ENCODE data around the gene AUP1.

Gene AUP1

DNA sequence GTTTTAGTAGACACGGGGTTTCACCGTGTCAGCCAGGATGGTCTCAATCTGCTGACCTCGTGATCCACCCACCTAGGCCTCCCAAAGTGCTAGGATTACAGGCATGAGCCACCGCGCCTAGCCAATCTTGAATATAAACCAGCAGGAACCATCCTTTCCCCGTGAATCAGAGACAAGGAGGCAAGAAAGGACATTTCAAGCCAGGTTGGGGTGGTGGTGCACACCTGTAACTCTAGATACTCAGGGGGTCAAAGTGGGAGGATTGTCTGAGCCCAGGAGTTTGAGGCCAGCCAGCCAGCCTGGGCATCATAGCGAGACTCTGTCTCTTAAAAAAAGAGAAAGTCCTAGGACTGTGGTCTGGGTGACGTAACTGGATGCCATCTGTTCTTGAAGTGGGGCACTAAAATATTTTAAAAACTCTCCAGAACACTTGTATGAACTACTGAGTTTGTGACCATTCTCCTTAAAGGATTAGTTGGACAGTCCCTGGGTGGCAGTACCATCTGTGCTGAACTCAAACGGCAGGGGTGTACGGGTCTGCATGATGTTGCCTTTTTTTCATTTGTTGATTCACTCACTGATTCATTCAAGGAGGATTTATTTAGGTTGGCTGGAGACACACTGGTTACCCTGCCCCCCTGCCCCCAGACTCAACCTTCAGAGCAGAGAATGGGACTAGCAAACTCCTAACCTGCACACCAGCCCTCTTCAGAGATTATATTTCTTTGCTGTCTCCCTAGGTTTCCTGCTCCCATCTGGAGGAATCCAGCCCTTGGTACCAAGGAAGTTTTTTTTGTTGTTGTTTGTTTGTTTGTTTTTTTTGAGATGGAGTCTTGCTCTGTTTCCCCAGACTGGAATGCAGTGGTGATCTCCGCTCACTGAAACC is 18.2 kb downstream of the AUP1 start:
- H2AFZ ChIP-seq (ENCODE audit: low read depth, low read length): no peak overlapping the region
- peaks cover 6% of the 10 kb centered on the region for H3K4me1 ChIP-seq (ENCODE audit: insufficient read depth, low read length)
- no peaks in the 10 kb centered on the region for H3K36me3 ChIP-seq (ENCODE audit: insufficient read depth, low read length)
- peaks cover 6% of the 10 kb centered on the region for H3K9me3 ChIP-seq (ENCODE audit: low read length)
- H3K4me3 ChIP-seq (ENCODE audit: low read length): no peak overlapping the region
- peaks cover 63% of the 10 kb centered on the region for H3K27me3 ChIP-seq (ENCODE audit: insufficient read depth, low read length)

DNA sequence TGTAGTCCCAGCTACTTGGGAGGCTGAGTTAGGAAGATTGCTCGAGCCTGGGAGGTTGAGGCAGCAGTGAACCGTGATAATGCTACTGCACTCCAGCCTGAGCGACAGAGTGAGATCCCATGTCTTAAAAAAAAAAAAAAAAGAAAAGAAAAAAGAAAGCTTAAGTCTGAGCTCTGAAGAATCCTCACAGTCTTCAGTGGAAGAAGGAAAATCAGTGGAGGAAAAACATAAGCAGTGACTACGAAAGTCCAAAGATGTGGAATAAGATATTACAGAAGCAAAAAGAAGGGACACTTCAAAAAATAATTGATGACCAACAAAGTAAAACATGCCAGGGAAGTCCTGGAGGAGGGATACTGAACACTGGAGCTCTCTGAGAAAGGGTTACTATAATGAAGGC is 19.2 kb downstream of the AUP1 start:
- H3K9me3 ChIP-seq (ENCODE audit: low read length): no peaks in the 10 kb centered on the region
- H3K4me3 ChIP-seq (ENCODE audit: low read length): no peak overlapping the region
- H3K36me3 ChIP-seq (ENCODE audit: insufficient read depth, low read length): peaks cover 7% of the 10 kb centered on the region
- H3K27me3 ChIP-seq (ENCODE audit: insufficient read depth, low read length): peaks cover 53% of the 10 kb centered on the region
- H2AFZ ChIP-seq (ENCODE audit: low read depth, low read length): no peak overlapping the region
- H3K4me1 ChIP-seq (ENCODE audit: insufficient read depth, low read length): peaks cover 10% of the 10 kb centered on the region

DNA sequence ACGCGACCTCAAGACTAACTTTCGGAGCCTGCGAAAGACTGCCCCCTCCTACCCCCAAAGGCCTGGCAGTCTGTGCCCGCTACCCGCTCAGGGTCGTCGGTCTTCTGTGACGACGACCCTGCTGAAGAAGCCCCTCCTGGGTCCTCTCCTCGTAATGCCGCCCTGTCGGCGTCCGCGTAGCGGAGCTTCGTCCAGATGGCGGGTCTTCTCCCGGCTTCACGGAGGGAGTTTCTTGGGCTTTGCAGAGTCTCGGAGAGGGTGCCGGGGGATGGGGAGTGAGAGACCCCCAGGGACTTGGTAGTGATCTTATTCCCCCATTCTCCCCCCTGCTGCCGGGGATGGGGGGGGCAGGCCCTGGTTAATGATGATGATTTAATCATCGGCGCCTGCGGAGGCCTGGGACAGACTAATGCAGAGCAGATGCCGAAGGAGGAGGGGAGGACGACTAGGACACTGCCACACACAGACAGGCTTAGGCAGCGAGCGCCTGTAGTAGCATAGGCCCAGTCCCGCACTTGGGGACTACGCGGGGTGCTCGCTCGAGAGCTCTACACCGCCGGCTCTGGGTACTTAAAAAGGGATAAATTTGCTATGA is 21.5 kb downstream of the AUP1 start:
- peak overlapping the region; percentile 61 for H3K4me3 ChIP-seq (ENCODE audit: low read length)
- H3K4me1 ChIP-seq (ENCODE audit: insufficient read depth, low read length): peaks cover 10% of the 10 kb centered on the region
- no peaks in the 10 kb centered on the region for H3K9me3 ChIP-seq (ENCODE audit: low read length)
- peak overlapping the region; percentile 96 for H2AFZ ChIP-seq (ENCODE audit: low read depth, low read length)
- H3K27me3 ChIP-seq (ENCODE audit: insufficient read depth, low read length): peaks cover 45% of the 10 kb centered on the region
- peaks cover 13% of the 10 kb centered on the region for H3K36me3 ChIP-seq (ENCODE audit: insufficient read depth, low read length)

DNA sequence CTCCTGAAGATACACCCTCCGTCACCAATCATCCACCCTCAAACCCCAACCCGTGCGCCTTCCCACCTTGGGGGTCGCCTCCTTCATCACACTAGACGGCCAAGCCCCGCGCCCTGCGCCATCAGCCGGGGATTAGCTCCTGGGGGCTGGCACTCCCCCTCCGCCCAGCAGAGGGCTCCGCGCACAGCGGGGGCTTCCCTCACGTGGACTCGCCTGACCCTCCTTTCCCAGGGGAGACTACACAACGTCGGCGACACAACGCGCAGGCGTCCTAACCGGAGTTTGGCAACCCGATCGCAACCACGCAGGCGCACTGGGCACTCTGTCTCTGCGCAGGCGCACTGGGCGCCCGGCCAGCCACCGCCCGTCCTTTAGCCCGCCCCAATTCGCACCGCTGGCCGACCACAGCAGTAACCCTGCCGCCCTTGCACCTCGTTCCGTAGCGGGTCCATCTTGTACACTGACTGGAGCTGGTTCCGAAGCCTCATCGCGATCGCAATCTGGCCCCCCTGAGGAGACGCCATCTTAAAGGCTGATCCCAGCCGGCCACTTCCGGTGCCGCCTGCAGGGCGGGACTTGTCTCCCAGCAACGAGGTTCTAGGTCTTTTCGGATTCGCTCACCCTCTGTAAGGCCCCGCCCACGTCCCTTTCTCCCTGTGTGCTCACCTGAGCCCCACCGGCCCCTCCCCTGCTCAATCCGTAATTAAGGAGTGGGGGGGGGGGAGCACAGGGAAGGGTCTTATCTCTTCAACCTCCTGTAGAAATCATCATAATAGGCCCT is 22.2 kb downstream of the AUP1 start, which contains the start of gene PCGF1:
TSS of gene PCGF1 (minus strand) at position 551 of the 781 bp plus-strand sequence. CDS start at position 524, 27 bp downstream.
- Histone ChIP-seq H3K4me3 (ENCODE audit: low read length) (peak within 1 kb of the TSS; percentile 61), H3K4me1 (ENCODE audit: insufficient read depth, low read length) (peaks cover 10% of the 10 kb centered on the region), H3K9me3 (ENCODE audit: low read length) (peaks cover 2% of the 10 kb centered on the region), H2AFZ (ENCODE audit: low read depth, low read length) (peak within 1 kb of the TSS; percentile 96), H3K27me3 (ENCODE audit: insufficient read depth, low read length) (peaks cover 47% of the 10 kb centered on the region), H3K36me3 (ENCODE audit: insufficient read depth, low read length) (peaks cover 13% of the 10 kb centered on the region)

DNA sequence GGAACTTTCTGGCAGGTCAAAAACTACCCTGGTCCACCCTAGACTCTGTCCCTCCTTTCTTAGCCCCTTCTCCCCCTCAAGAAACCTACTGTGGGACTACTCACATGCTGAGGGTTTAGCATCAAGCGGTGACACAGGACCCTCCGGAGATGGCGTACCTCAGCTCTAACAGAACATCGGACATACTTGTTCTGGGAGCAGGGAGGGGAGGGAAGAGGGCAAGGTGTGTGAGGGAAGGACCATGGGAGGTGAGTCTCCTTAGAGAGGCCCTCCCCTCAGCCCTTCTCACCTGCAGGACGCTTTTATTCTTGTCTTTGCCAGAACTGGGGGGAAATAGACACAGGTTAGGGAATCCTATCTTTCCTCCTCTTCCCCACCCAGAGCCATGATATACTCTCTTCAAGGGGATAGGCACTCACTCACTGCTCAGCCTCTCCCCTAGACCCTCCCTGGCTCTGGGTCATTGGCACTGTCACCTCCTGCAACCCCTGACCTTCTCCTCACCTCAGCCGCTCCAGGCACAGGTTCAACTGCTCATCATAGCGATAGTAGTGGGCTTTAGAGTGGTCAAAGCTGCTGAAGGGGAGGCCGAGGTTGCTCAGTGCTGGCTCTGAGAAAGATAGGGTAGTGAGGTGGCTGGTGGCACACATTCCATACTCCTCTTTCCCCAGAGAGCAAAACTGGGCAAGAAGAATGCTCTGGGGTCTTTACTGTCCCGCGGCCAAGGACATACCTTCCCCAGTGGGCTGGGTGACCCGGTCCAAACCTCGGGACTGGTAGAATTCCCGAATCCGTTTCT is 23.9 kb downstream of the AUP1 start:
- H3K4me3 ChIP-seq (ENCODE audit: low read length): no peak overlapping the region
- no peak overlapping the region for H2AFZ ChIP-seq (ENCODE audit: low read depth, low read length)
- peaks cover 10% of the 10 kb centered on the region for H3K4me1 ChIP-seq (ENCODE audit: insufficient read depth, low read length)
- H3K9me3 ChIP-seq (ENCODE audit: low read length): peaks cover 2% of the 10 kb centered on the region
- peaks cover 13% of the 10 kb centered on the region for H3K36me3 ChIP-seq (ENCODE audit: insufficient read depth, low read length)
- H3K27me3 ChIP-seq (ENCODE audit: insufficient read depth, low read length): peaks cover 50% of the 10 kb centered on the region

DNA sequence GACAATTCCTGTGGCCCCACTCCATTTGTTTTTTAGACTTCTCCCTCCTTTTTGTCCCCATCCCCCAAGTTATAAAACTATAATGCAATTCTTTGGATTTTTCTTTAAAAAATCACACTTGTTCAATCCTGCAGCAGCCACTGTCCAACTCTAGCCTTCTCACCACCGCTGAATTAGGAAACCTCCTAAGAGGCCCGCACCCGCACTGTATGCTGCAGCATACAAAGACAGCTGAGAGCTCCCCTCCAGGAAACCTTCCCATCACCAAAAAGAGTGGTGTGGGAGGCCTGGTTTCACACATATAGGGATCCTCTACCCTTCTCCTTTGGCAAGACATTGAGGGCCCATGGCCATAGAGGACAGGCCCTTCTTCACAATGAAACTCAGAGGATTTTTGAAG is 24.9 kb downstream of the AUP1 start:
- H3K27me3 ChIP-seq (ENCODE audit: insufficient read depth, low read length): peaks cover 50% of the 10 kb centered on the region
- no peak overlapping the region for H2AFZ ChIP-seq (ENCODE audit: low read depth, low read length)
- peaks cover 13% of the 10 kb centered on the region for H3K4me1 ChIP-seq (ENCODE audit: insufficient read depth, low read length)
- no peak overlapping the region for H3K4me3 ChIP-seq (ENCODE audit: low read length)
- H3K36me3 ChIP-seq (ENCODE audit: insufficient read depth, low read length): peaks cover 13% of the 10 kb centered on the region
- peaks cover 2% of the 10 kb centered on the region for H3K9me3 ChIP-seq (ENCODE audit: low read length)

DNA sequence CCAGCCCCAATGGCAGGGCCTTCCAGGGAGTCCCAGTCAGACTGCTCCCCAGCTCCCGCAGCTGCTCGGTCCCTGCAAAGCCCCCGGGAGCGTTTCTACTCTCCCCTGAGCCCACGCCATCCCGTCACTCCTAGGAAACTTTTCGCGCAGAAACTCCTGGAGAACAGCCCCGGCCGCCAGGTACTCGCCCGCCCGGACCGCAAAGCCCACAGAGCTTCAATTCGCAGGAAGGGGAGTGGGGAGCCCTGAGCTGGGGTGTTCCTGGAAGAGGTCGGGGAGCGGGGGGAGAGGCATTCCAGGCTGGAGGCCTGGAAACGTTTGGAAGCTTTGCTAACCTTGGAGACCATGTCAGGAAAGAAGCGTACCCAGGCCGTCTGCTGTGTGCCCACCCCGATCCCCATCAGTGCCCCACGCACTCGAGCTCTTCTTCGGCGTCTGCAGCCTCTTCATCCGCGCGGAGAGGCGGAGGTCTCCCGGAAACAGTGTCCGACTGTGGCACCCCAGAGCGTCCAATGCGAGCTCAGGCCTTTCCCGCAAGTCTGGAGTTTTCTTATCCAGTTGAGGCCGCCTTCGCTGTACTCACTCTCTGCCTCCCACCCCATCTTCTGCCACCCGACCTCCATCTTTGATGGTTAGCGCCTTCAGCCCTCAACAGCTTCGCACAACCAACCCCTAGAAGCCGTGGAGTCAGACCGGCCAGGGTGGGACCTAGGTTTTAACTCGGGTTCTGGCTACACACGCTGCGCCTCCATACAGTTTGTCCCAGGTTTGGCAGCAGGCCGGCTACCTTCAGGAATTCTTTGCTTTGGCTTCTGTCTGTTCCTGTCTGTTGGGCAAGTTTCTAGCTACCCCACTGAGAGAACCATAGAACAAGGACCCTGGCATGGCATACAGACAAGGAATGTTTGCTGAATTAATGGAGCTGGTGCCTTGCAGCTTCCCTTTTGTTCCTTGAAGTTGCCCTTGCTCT is 25.7 kb downstream of the AUP1 start:
- peaks cover 21% of the 10 kb centered on the region for H3K4me1 ChIP-seq (ENCODE audit: insufficient read depth, low read length)
- H3K27me3 ChIP-seq (ENCODE audit: insufficient read depth, low read length): peaks cover 57% of the 10 kb centered on the region
- peaks cover 2% of the 10 kb centered on the region for H3K9me3 ChIP-seq (ENCODE audit: low read length)
- peaks cover 13% of the 10 kb centered on the region for H3K36me3 ChIP-seq (ENCODE audit: insufficient read depth, low read length)
- no peak overlapping the region for H2AFZ ChIP-seq (ENCODE audit: low read depth, low read length)
- H3K4me3 ChIP-seq (ENCODE audit: low read length): no peak overlapping the region

DNA sequence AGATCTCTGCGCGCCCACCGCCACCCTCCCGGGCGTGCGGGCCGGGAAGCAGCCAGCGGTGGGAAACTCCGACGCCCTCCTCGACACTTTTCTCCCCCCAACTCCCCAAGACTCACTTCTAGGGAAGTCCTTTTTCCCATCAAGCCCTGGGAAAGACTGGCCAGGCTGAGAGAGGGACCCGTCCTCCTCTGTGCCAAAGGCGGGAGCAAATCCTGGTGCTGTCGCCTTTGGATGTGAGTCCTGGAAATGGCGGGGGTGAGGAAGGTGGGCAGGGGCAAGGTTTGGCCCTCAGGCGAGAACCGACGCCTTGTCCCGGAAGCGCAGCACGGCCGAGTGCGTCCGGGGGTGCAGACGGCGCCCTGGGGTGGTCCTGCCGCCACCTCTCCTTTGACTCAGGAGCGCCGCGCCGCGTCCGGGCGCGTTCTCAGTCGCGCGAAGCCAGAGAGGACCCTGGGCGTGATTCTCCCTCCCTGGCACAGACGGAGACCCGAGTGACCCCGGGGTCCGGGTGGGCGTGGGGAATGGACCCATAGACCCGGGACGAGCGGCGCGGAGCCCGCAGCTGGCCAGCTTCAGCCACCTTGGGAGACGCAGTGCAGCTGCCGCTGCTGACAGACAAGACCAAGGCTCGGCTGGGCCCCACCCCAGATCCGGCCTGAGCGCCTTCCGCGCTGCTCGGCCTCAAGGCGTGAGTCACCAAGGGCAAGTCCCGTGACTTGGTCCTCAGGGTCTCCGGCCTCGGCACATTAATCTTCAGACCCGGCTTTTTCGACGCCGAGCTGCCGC is 26.6 kb downstream of the AUP1 start:
- peaks cover 30% of the 10 kb centered on the region for H3K4me1 ChIP-seq (ENCODE audit: insufficient read depth, low read length)
- peaks cover 2% of the 10 kb centered on the region for H3K9me3 ChIP-seq (ENCODE audit: low read length)
- peaks cover 13% of the 10 kb centered on the region for H3K36me3 ChIP-seq (ENCODE audit: insufficient read depth, low read length)
- no peak overlapping the region for H3K4me3 ChIP-seq (ENCODE audit: low read length)
- no peak overlapping the region for H2AFZ ChIP-seq (ENCODE audit: low read depth, low read length)
- peaks cover 65% of the 10 kb centered on the region for H3K27me3 ChIP-seq (ENCODE audit: insufficient read depth, low read length)

DNA sequence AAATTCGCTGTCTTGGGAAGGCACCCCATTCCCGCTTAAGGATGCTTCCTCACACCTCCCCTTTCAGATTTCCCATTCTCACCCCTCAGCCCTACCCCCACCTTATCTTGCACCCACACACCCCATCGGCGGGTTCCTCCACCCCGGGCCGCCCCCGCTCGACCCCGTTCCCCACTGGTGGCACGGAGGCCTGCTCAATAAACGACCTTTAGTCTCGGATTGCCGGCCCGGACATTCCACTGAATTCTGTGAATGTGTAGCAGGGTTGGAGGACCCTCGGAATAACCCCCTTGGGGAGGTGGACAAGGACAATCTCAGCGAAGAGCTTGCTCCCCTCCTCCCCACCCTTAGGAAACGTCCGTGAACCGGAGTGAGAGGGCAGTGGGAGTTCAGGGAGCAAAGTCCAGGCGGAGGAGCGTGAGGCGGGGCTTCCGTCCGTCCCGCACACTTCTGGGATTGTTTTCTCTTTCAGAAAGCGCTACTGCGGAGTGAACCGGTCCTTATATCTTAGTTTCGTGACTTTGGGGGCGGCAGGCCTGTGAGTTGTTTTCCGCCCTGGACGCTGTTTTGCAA is 27.3 kb downstream of the AUP1 start:
- Histone ChIP-seq H3K4me1 (ENCODE audit: insufficient read depth, low read length) (peaks cover 34% of the 10 kb centered on the region), H3K27me3 (ENCODE audit: insufficient read depth, low read length) (peaks cover 72% of the 10 kb centered on the region), H3K9me3 (ENCODE audit: low read length) (peaks cover 2% of the 10 kb centered on the region), H3K36me3 (ENCODE audit: insufficient read depth, low read length) (peaks cover 13% of the 10 kb centered on the region), H3K4me3 (ENCODE audit: low read length) (no peak overlapping the region), H2AFZ (ENCODE audit: low read depth, low read length) (no peak overlapping the region)

DNA sequence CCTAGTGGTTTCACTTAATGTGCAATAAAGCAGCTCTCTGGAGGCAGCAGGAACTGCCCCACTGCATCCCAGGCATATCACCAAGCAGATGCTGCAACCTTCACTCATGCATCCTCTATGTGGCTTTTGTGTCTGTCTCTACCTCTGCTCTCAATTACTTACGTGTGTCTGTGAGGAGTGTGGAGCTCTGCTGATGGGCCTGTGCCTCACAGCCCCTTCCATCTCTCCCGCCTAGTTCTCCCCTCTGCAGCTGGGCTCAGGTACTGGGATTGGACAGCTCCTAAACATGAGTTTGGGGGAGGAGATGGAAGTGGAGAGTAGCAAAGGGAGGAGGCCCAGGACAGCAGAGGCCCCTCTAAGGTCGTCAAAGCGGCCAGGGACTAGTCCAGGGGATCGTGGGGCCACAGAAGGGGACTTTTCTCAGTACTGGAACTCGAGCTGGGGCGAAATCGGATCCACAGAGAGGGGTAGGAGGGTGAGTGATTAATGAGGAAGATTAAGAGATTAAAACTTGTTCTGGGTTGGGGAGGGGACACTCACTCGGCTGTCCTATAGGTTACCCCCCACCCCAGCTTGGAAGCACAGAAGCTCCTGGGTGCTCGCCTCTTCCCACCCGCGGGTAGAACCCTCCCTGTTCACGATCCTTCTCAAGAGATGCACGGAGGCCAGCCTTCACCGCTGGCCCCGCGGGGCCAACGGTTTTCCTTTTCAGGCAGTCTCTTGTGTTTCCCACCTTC is 28.0 kb downstream of the AUP1 start:
- Histone ChIP-seq H3K36me3 (ENCODE audit: insufficient read depth, low read length) (peaks cover 13% of the 10 kb centered on the region), H3K4me1 (ENCODE audit: insufficient read depth, low read length) (peaks cover 30% of the 10 kb centered on the region), H3K27me3 (ENCODE audit: insufficient read depth, low read length) (peaks cover 79% of the 10 kb centered on the region), H2AFZ (ENCODE audit: low read depth, low read length) (no peak overlapping the region), H3K4me3 (ENCODE audit: low read length) (no peak overlapping the region), H3K9me3 (ENCODE audit: low read length) (peaks cover 2% of the 10 kb centered on the region)

All from neuron (in vitro differentiated cells).